KOPT-K1 (cell line): Measurements from ENCODE around the gene GIPC1.

Experiments
- H3K27ac ChIP-seq: fragments of 200-600 bp; sonication (generic); 2 replicates; pipeline ENCODE4 v1.5.1; 2016; ENCODE audit warnings: antibody characterized with exemption, mild to moderate bottlenecking, low read depth, low read length; ENCODE audit not compliant: poor library complexity, severe bottlenecking
- H3K36me3 ChIP-seq: fragments of 200-600 bp; sonication (generic); 2 replicates; pipeline ENCODE4 v1.5.1; 2017; ENCODE audit warnings: antibody characterized with exemption, mild to moderate bottlenecking, low read length, moderate library complexity; ENCODE audit not compliant: insufficient read depth
- H3K9me3 ChIP-seq: fragments of 200-600 bp; sonication (generic); 2 replicates; pipeline ENCODE4 v1.5.1; 2017; ENCODE audit warnings: antibody characterized with exemption, low read length, mild to moderate bottlenecking; ENCODE audit not compliant: insufficient read depth, poor library complexity, severe bottlenecking

Gene GIPC1

DNA sequence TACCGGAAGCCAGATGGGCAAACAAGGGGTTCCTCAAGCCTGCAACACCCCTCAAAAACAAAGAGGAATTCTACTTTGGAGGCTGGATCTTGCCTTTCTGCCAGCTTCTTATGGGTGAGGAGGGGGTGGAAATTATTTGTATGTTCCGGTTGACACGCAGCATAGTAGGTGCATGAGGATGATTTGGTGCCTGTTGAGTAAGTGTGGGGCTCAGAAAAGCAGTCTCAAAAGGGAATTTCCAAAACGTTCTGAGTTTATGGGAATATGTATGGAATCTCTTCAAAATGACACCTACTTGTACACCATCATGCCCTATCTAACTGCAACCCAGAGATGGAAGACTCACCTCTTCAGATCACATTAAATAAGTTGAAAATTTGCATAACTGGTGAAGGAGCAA, 30.5 kb upstream of the GIPC1 start:
- Histone ChIP-seq H3K36me3 (0 out of 2 replicates have a peak, but pooled peaks cover under 1% of the 10 kb centered on the region), H3K9me3 (no peaks in the 10 kb centered on the region), H3K27ac (no peak overlapping the region)

DNA sequence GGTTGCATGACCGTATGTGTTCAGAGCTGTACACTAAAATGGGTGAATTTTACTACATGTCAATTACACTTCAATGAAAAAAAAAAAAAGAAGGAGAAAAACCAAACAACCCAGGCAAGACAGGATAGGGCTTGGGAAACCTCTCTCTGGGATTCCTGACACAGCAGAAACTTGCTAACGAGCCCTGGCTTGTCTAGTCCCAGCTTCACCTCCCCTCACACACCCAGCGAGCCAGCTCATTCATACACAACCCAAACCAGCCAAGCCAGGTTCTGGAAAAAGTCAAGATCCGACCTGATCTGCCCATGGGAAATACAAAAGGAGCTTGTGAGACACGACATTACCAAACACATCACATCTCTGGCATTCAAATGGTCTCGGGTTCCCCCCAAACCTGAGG, 29.8 kb upstream of the GIPC1 start:
- Histone ChIP-seq H3K9me3 (no peaks in the 10 kb centered on the region), H3K27ac (no peak overlapping the region), H3K36me3 (no peaks in the 10 kb centered on the region)

DNA sequence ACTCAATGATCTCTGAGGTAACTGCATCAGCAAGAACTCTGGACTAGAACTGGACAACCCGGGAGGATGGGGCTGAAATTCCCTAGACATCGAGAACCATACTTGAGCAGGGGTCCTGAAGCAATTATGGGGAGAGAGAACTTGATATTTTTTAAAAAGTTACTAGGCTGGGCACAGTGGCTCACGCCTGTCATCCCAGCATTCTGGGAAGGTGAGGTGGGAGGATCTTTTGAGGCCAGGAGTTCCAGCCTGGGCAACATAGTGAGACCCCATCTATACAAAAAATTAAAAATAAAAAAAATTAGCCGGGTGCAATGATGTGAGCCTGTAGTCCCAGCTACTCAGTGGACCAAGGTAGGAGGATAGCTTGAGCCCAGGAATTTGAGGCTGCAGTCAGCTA, 24.6 kb upstream of the GIPC1 start:
- Histone ChIP-seq H3K36me3 (peaks cover 17% of the 10 kb centered on the region), H3K27ac (peak overlapping the region; percentile 77), H3K9me3 (no peaks in the 10 kb centered on the region)

DNA sequence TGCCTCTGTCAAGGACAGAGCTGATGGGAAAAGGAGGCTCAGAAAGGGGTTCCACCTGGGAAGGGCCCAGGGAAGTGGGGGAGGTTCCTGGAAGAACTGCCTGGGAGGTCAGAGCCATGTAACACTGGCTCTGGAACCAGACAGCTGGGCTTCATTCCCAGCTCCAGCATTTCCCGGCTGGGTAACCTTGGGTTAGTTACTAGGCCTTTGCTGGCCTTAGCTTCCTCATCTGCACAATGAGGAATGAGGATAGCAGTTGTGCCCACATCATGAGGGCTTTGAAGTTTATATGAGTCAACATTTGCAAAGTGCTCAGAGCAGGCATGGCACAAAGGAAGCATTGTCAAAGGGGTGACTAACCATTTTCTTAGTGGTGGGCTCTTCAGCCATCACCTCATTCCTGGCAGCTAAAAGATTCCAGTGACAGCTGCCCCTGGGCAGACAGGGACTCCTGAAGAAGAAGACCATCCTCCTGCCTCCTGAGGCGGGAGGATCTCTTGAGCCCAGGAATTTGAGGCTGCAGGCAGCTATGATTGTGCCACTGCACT, 24.0 kb upstream of the GIPC1 start:
- Histone ChIP-seq H3K27ac (peak overlapping the region; percentile 77), H3K36me3 (peaks cover 23% of the 10 kb centered on the region), H3K9me3 (no peaks in the 10 kb centered on the region)

DNA sequence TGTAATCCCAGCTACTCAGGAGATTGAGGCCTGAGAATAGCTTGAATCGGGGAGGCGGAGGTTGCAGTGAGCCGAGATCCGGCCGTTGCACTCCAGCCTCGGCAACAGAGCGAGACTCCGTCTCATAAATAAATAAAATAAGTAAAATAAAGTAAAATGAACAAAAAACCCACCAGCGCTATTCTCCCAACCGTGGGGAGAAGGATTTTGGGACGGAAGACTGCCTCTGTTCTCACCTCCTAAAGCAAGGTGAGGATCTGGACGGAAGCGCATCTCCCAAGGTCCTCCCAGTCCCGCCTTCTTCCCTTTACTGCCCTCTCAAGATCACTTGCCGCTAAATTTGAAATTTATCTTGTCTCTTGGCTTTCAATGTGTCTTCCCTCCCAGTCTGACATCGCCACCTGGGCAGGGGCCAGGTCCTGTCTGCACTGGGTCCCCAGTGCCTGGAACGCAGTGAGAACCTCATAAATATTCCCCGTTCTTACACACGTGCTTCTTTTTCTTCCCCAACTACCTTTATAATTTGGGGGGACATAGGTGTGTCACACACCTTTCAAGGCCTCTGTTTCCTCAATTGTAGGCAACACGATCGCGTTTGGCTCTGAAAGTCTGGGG, 23.4 kb upstream of the GIPC1 start:
- H3K9me3 ChIP-seq = no peaks in the 10 kb centered on the region
- H3K36me3 ChIP-seq = peaks cover 29% of the 10 kb centered on the region
- peak overlapping the region; percentile 77 for H3K27ac ChIP-seq

DNA sequence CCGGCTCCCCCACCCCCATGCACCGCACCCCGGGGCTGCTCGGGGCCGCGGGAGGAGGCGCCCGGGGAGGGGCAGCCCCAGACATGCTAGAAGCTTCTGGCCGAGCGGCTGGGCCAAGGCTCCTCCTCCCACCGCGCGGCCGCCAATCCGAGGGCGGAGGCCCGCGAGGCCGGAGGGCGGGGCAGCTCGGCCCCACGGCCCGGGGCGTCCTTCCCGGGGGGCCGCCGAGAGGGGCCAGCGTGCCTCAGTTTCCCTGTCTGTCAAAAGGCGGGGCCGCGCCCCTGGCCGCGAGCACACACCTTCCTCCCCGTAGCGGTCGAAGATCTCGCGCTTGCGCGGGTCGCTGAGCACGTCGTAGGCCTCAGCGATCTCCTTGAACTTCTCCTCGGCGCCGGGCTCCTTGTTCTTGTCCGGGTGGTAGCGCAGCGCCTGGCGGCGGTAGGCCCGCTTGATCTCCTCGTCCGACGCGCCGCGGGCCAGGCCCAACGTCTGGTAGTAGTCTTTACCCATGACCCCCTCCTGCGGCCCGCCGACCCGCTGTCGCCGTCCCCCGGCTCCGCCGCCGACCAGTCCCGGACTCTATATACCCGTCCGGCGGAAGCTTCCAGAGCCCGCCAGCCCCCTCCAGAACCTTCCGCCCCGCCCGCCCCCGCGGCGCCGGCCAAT, 22.0 kb upstream of the GIPC1 start, which contains the start of gene DNAJB1:
Gene DNAJB1, minus strand, starts transcription at position 558 of the 666 bp plus-strand sequence. Its CDS starts 48 bp downstream, at position 510.
- Histone ChIP-seq H3K9me3 (no peaks in the 10 kb centered on the region), H3K36me3 (peaks cover 42% of the 10 kb centered on the region), H3K27ac (peak within 1 kb of the TSS; percentile 98)

DNA sequence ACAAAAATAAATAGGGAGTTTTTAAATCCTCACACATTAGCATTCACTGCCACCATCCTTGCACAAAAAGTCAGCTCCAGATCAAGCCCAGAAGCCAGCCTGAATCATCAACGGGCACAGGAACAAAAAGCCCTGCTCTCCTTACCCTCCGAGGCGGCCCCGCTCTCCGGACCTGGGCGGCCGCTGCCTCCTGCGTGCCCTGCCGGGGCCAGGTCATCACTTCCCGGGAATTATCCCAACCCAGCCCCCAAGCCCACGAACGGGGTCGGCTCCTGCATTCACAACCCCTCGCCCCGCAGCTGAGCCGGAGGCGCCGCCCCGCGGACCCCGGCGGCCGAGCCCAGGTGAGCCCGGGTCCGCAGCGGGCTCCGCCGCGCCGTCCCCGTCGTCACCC, 21.5 kb upstream of the GIPC1 start:
- peak overlapping the region; percentile 98 for H3K27ac ChIP-seq
- H3K36me3 ChIP-seq = peaks cover 46% of the 10 kb centered on the region
- no peaks in the 10 kb centered on the region for H3K9me3 ChIP-seq

DNA sequence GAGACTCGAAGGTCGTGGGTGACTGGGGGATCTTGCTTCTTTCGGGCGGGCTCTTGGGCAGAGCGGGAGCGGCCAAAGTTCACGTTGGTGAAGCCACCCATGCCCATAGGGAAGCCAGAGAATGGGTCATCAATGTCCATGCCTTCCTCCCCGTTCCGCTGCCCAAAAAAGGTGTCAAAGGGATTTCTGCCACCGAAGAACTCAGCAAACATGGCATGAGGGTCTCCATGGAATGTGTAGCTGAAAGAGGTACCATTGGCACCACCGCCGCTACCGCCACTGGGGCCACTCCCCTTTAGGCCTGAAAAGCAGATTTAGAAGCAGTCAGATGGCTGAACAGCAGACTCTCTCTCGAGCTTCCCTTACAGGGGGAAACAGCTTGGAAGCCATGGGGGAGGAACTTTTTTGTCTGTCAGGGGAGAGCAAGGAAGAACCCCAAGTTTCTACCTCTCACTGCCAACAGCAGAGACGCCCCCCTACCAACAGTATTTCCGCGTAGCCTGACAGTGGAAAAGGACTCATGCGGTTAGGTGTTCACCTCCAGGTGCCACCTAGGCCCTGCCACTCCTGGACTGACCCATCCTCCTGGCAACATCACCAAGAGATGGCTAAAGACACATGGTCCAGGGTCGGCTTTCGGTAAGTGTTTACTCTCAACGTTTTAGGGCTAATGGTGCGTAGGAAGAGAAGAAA, 21.0 kb upstream of the GIPC1 start:
- peak overlapping the region; percentile 98 for H3K27ac ChIP-seq
- H3K9me3 ChIP-seq = no peaks in the 10 kb centered on the region
- H3K36me3 ChIP-seq = peaks cover 46% of the 10 kb centered on the region

DNA sequence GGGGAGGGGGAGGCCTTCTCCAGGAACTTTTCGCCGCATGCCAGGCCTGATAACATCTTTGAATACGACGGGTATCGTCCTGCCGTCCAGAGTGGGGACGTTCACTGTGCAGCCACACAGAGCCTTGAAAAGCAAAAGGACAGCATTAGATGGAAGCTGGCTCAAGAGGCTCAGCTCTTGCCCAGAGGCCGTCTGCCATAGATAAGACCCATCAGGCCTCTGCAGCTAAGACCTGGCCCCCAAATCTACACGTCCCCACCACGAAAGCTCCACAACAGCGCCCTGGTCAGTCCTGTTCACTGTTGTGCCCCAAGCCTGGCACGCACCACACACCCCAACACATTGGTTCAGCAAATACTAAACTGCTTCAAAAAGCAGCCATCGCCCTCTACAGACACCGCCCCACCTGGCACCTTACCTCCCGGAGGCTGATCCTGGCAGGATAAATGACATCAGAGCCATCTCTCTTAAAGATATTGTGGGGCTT, 20.2 kb upstream of the GIPC1 start:
- Histone ChIP-seq H3K36me3 (peaks cover 46% of the 10 kb centered on the region), H3K9me3 (no peaks in the 10 kb centered on the region), H3K27ac (peak overlapping the region; percentile 98)

DNA sequence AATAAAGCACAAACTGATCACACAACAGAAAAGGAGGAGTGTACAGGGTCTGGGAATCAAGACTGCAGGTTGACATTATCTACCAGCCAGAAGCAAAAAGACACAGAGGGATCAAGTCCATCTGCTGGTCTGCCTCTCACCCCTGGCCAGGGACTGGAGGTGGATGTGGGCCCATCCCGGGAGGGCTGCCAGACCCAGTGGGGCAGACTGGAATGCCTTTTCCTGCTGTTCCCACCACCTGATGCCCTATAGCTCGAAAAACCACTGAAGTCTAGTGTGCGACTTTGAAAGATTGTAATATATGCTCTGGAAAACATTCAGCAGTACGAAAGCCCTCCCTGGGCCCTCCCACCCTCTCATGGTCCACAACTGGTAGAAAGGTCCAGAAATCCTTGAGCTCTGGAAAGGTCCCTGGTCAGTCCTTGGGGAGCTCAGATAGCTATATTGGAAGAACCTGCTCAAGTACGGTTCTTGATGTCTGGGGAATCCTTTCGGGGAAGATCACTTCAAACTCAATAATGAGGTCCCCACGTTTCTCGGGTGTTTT, 19.6 kb upstream of the GIPC1 start:
- Histone ChIP-seq H3K9me3 (no peaks in the 10 kb centered on the region), H3K27ac (no peak overlapping the region), H3K36me3 (peaks cover 46% of the 10 kb centered on the region)

DNA sequence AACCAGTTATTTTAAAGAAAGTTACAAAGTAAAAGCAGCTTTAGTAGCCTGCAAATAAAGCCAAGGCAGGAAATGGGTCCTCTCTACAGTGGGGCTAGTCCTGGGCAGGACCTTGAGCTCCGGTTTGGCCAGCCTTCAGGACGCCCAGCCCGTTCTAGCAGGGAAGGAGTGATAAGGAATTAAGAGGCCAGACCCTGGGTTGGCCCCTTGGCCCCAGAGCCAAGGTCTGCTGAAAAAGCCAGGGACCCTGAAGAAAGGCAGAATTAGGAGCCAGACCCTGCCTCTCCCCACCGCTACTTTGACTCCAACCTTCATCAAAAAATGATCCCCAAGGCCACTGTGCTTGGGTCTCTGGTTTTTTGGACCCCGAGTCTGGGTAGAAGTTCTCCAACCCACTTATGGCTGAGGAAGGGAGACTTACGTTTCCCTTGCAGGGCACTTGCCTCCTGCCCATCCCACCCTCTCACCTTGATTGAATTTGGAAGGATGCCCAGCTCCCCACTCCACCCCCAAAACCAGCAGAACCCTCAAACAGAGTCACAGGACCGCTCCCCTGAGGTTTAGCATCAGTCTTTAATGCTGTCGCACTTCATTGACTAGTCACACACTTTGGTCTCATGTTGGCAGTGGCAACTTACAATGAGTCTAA, 18.4 kb upstream of the GIPC1 start:
- no peaks in the 10 kb centered on the region for H3K9me3 ChIP-seq
- H3K27ac ChIP-seq = no peak overlapping the region
- H3K36me3 ChIP-seq = peaks cover 46% of the 10 kb centered on the region

DNA sequence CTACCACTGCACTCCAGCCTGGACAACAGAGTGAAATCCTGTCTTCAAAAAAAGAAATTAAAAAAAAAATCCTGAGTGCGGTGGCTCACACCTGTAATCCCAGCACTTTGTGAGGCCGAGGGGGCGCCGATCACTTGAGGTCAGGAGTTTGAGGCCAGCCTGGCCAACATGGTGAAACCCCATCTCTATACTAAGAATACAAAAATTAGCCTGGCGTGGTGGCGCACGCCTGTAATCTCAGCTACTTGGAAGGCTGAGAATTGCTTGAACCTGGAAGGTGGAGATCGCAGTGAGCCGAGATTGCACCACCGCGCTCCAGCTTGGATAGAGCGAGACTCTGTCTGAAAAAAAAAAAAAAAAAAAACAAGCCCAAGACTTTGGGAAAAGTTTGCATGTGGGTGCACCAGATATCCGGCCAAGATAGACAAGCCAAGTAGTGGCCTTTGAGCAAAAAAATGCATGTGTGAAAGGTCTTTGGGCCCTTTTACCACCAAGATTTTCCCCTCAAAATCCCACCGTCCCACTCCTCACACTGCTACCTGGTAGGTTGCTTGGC, 16.6 kb upstream of the GIPC1 start:
- H3K27ac ChIP-seq = no peak overlapping the region
- peaks cover 46% of the 10 kb centered on the region for H3K36me3 ChIP-seq
- H3K9me3 ChIP-seq = no peaks in the 10 kb centered on the region

DNA sequence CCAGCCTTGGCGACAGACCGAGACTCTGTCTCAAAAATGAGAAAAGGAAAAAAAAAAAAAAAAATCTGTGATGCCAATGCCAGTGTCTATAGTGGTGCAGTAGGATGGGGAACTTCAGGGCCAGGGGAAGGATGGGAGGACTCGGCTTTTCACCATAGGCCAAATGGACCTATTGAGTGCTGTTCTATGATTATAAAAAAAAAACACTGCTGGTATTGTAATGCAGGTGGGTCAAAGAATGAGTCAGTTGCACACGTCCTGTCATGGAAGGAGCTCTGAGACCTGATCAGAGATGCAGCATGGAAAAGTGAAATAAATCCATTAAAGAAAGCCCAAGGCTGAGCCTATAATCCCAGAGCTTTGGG, 15.3 kb upstream of the GIPC1 start:
- Histone ChIP-seq H3K36me3 (peaks cover 36% of the 10 kb centered on the region), H3K9me3 (no peaks in the 10 kb centered on the region), H3K27ac (no peak overlapping the region)
